HL-60 (cell line): ENCODE measurements around the gene BMP7.

Source experiments
- GABPA ChIP-seq: IDR thresholded peaks from 2 replicates; pipeline ENCODE4 v1.6.1; 2012; ENCODE audit warnings: low read depth
- POLR2AphosphoS5 ChIP-seq: IDR thresholded peaks from 2 replicates; pipeline ENCODE4 v1.6.1; 2012; ENCODE audit warnings: low read depth
- REST ChIP-seq: IDR thresholded peaks from 2 replicates; pipeline ENCODE4 v1.6.1; 2012; ENCODE audit warnings: low read depth; ENCODE audit not compliant: insufficient replicate concordance
- SPI1 ChIP-seq: IDR thresholded peaks from 2 replicates; pipeline ENCODE4 v1.6.1; 2012; ENCODE audit warnings: low read depth, mild to moderate bottlenecking, borderline replicate concordance
- TF ChIP-seq, protein P1 (sequence below): IDR thresholded peaks from one replicate; pipeline ENCODE4 v1.5.1; 2011; ENCODE audit warnings: low read length, control low read depth, inconsistent platforms; ENCODE audit not compliant: insufficient read depth

GRCh38 chr20:57266291-57267157, at the start of gene BMP7:
- TF ChIP-seq, protein P1, sequence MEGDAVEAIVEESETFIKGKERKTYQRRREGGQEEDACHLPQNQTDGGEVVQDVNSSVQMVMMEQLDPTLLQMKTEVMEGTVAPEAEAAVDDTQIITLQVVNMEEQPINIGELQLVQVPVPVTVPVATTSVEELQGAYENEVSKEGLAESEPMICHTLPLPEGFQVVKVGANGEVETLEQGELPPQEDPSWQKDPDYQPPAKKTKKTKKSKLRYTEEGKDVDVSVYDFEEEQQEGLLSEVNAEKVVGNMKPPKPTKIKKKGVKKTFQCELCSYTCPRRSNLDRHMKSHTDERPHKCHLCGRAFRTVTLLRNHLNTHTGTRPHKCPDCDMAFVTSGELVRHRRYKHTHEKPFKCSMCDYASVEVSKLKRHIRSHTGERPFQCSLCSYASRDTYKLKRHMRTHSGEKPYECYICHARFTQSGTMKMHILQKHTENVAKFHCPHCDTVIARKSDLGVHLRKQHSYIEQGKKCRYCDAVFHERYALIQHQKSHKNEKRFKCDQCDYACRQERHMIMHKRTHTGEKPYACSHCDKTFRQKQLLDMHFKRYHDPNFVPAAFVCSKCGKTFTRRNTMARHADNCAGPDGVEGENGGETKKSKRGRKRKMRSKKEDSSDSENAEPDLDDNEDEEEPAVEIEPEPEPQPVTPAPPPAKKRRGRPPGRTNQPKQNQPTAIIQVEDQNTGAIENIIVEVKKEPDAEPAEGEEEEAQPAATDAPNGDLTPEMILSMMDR: no peak
- no peak for TF ChIP-seq POLR2AphosphoS5
- no peak for TF ChIP-seq REST
- TF ChIP-seq GABPA: no peak
- no peak for TF ChIP-seq SPI1
